ENCODE data around the gene SLC35C1. TPM values are rescaled to one million over a fixed set of nuclear protein-coding genes. Genes with fewer than 3 reads are reported as not detected.

Gene SLC35C1
- total RNA-seq, 1 experiment from 2014 or later = 18.1 TPM

DNA sequence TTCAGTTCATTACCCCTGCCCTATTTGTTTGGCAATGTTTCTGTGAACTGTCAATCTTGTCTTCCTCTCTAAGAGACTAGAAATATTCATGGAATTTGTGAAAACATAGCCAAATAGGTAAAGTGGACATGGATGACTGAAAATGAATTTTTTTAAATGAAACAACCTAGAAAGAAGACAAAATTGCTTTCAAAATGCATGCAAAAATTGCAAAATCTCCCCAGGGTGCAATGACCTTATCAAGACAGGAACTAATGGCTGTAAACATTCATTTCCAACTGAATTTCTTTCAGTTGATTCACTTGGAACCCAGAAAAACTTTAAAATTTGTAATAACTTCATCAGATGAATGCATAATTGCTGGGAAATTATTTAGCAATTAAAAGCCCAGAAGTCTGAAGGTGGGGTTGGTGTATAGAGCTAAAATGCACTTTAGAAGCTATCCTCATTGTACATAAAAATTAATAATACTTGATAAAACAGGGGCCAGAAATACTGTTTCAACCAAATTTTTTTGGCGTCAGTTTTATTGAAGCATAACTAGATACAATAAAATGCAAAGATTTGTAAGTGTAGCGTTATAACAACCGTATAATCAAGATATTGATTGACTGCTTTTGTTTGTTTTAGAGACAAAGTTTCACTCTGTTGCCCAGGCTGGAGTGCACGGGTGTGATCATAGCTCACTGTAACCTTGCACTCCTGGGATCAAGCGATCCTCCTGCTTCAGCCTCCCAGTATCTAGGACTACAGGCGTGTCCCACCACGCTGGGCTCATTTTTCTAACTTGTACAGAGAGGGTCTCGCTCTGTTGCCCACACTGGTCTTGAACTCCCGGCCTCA, 27.6 kb upstream of the SLC35C1 start:
- no peaks in the 10 kb centered on the region for H3K4me1 Mint-ChIP-seq (ENCODE audit: low read depth, unreplicated experiment)
- no peaks in the 10 kb centered on the region for H3K36me3 Mint-ChIP-seq (ENCODE audit: insufficient read depth, unreplicated experiment)
- no peaks in the 10 kb centered on the region for H3K9me3 Mint-ChIP-seq (ENCODE audit: low read depth, unreplicated experiment)
- H3K27ac Mint-ChIP-seq (ENCODE audit: unreplicated experiment) = no peak overlapping the region
- DNase-seq = no peak
- CTCF ChIA-PET = no interaction called here
- TF ChIP-seq, protein P1, sequence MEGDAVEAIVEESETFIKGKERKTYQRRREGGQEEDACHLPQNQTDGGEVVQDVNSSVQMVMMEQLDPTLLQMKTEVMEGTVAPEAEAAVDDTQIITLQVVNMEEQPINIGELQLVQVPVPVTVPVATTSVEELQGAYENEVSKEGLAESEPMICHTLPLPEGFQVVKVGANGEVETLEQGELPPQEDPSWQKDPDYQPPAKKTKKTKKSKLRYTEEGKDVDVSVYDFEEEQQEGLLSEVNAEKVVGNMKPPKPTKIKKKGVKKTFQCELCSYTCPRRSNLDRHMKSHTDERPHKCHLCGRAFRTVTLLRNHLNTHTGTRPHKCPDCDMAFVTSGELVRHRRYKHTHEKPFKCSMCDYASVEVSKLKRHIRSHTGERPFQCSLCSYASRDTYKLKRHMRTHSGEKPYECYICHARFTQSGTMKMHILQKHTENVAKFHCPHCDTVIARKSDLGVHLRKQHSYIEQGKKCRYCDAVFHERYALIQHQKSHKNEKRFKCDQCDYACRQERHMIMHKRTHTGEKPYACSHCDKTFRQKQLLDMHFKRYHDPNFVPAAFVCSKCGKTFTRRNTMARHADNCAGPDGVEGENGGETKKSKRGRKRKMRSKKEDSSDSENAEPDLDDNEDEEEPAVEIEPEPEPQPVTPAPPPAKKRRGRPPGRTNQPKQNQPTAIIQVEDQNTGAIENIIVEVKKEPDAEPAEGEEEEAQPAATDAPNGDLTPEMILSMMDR (IDR thresholded peaks at IDR 0.05; ENCODE audit: unreplicated experiment) = no peak
- no peak overlapping the region for H3K4me3 Mint-ChIP-seq (ENCODE audit: low read depth, unreplicated experiment)
- BruUV-seq (replicated peaks) = no TSS peak
- H3K27me3 Mint-ChIP-seq (ENCODE audit: unreplicated experiment) = peaks cover 25% of the 10 kb centered on the region
- intact Hi-C loops (cut with micrococcal nuclease; ENCODE audit: unreplicated experiment) = loop anchor here (10.0 kb wide), 1 partner anchor 403 kb away; no protein-coding TSS in a partner anchor

DNA sequence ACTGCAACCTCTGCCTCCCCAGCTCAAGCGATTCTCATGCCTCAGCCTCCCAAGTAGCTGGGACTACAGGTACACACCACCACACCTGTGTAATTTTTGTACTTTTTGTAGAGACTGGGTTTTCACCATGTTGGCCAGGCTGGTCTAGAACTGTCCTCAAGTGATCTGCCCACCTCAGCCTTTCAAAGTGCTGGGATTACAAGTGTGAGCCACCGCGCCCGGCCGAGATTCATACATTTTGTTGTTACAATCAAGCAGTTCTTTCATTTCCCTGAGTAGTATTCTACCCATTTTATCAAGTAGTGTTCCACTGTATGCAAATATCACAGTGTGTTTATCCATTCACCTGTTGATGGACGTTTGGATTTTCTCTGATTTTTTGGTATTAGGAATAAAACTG, 26.6 kb upstream of the SLC35C1 start:
- CTCF ChIA-PET = no interaction called here
- Mint-ChIP-seq H3K9me3 (ENCODE audit: low read depth, unreplicated experiment) (no peaks in the 10 kb centered on the region), H3K27ac (ENCODE audit: unreplicated experiment) (no peak overlapping the region), H3K27me3 (ENCODE audit: unreplicated experiment) (peaks cover 25% of the 10 kb centered on the region), H3K36me3 (ENCODE audit: insufficient read depth, unreplicated experiment) (no peaks in the 10 kb centered on the region), H3K4me3 (ENCODE audit: low read depth, unreplicated experiment) (no peak overlapping the region), H3K4me1 (ENCODE audit: low read depth, unreplicated experiment) (no peaks in the 10 kb centered on the region)
- intact Hi-C loops (cut with micrococcal nuclease; ENCODE audit: unreplicated experiment) = loop anchor here (10.0 kb wide), 1 partner anchor 404 kb away; no protein-coding TSS in a partner anchor
- BruUV-seq (replicated peaks) = no TSS peak
- no peak for DNase-seq
- TF ChIP-seq, protein P1 (IDR thresholded peaks at IDR 0.05; ENCODE audit: unreplicated experiment) = no peak

DNA sequence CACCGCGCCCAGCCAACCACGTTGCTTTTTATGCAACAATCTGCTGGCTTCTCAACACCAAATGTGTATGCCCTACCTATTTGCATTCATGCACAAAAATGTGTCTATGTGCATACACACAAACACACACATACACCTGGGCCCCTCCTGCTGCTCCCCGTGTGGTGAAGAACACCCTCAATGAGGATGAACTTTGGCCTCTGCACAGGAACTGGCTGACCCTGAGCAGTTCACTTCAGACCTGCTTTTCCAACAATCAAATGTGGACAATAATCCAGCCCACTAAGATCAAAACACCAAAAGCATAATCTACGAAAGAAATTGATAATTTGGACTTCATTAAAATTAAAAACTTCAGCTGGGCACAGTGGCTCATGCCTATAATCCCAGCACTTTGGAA, 25.3 kb upstream of the SLC35C1 start:
- Mint-ChIP-seq H3K4me1 (ENCODE audit: low read depth, unreplicated experiment) (no peaks in the 10 kb centered on the region), H3K4me3 (ENCODE audit: low read depth, unreplicated experiment) (no peak overlapping the region), H3K27me3 (ENCODE audit: unreplicated experiment) (peaks cover 16% of the 10 kb centered on the region), H3K27ac (ENCODE audit: unreplicated experiment) (no peak overlapping the region), H3K9me3 (ENCODE audit: low read depth, unreplicated experiment) (no peaks in the 10 kb centered on the region), H3K36me3 (ENCODE audit: insufficient read depth, unreplicated experiment) (no peaks in the 10 kb centered on the region)
- TF ChIP-seq, protein P1 (IDR thresholded peaks at IDR 0.05; ENCODE audit: unreplicated experiment) = no peak
- BruUV-seq (replicated peaks) = no TSS peak
- CTCF ChIA-PET = no interaction called here
- no peak for DNase-seq
- intact Hi-C loops (cut with micrococcal nuclease; ENCODE audit: unreplicated experiment) = loop anchor here (10.0 kb wide), 1 partner anchor 405 kb away; no protein-coding TSS in a partner anchor

GRCh38 chr11:45786272-45786671, 18.7 kb upstream of the SLC35C1 start:
- Mint-ChIP-seq H3K27ac (ENCODE audit: unreplicated experiment) (no peak overlapping the region), H3K36me3 (ENCODE audit: insufficient read depth, unreplicated experiment) (no peaks in the 10 kb centered on the region), H3K4me1 (ENCODE audit: low read depth, unreplicated experiment) (no peaks in the 10 kb centered on the region), H3K9me3 (ENCODE audit: low read depth, unreplicated experiment) (no peaks in the 10 kb centered on the region), H3K27me3 (ENCODE audit: unreplicated experiment) (peaks cover 26% of the 10 kb centered on the region), H3K4me3 (ENCODE audit: low read depth, unreplicated experiment) (no peak overlapping the region)
- TF ChIP-seq, protein P1 (IDR thresholded peaks at IDR 0.05; ENCODE audit: unreplicated experiment) = no peak
- DNase-seq = no peak
- intact Hi-C loops (cut with micrococcal nuclease; ENCODE audit: unreplicated experiment) = no loop called here
- no TSS peak for BruUV-seq (replicated peaks)
- CTCF ChIA-PET = no interaction called here

Data from Calu3 (cell line).